Neural progenitor cell (in vitro differentiated cells): ENCODE data around the gene VPS13D. TPM values are rescaled to one million over a fixed set of nuclear protein-coding genes. Genes with fewer than 3 reads are reported as not detected.

Experiments used
- DNase-seq: peaks from one replicate; pipeline ENCODE4 v3.0.0-alpha.2; 2016; ENCODE audit warnings: low spot score
- H2AFZ ChIP-seq: fragments of 200-600 bp; sonication (generic); replicated peaks from 2 replicates; pipeline ENCODE4 v1.6.1; 2016; ENCODE audit warnings: antibody characterized with exemption
- H3F3A ChIP-seq: fragments of 200-600 bp; sonication (generic); 2 replicates; pipeline ENCODE4 v1.6.1; 2016; ENCODE audit warnings: antibody characterized with exemption, low read depth
- H3K27ac ChIP-seq: fragments of 200-600 bp; sonication (generic); 2 replicates; pipeline ENCODE4 v1.5.1; 2016; ENCODE audit warnings: mild to moderate bottlenecking
- H3K27me3 ChIP-seq: fragments of 200-600 bp; sonication (generic); 2 replicates; pipeline ENCODE4 v1.6.1; 2016; ENCODE audit warnings: mild to moderate bottlenecking, moderate library complexity
- H3K36me3 ChIP-seq: fragments of 200-600 bp; sonication (generic); 2 replicates; pipeline ENCODE4 v1.5.1; 2016
- H3K4me1 ChIP-seq: fragments of 200-600 bp; sonication (generic); 2 replicates; pipeline ENCODE4 v1.6.1; 2016; ENCODE audit warnings: mixed run types
- H3K4me2 ChIP-seq: fragments of 200-600 bp; sonication (generic); 2 replicates; pipeline ENCODE4 v1.6.1; 2016
- H3K4me3 ChIP-seq: fragments of 200-600 bp; sonication (generic); 2 replicates; pipeline ENCODE4 v1.5.1; 2016
- H3K79me2 ChIP-seq: fragments of 200-600 bp; sonication (generic); 2 replicates; pipeline ENCODE4 v1.6.1; 2016; ENCODE audit warnings: low read depth
- H3K9ac ChIP-seq: fragments of 200-600 bp; sonication (generic); 2 replicates; pipeline ENCODE4 v1.6.1; 2016
- H3K9me3 ChIP-seq: fragments of 200-600 bp; sonication (generic); 2 replicates; pipeline ENCODE4 v1.5.1; 2016; ENCODE audit warnings: low read depth
- H4K20me1 ChIP-seq: fragments of 200-600 bp; sonication (generic); 2 replicates; pipeline ENCODE4 v1.6.1; 2016; ENCODE audit warnings: low read depth
- H3K27ac Mint-ChIP-seq: 3 replicates; pipeline ENCODE4 v1.8.0; 2021; ENCODE audit warnings: mixed read lengths
- H3K27me3 Mint-ChIP-seq: 2 replicates; pipeline ENCODE4 v1.8.0; 2022; ENCODE audit warnings: low read depth, mild to moderate bottlenecking, inconsistent platforms, moderate library complexity, mixed read lengths; ENCODE audit not compliant: insufficient read depth
- H3K36me3 Mint-ChIP-seq: 3 replicates; pipeline ENCODE4 v1.8.0; 2021; ENCODE audit warnings: mixed read lengths
- H3K4me1 Mint-ChIP-seq: 3 replicates; pipeline ENCODE4 v1.8.0; 2021; ENCODE audit warnings: mixed read lengths
- H3K4me3 Mint-ChIP-seq: 3 replicates; pipeline ENCODE4 v1.8.0; 2021; ENCODE audit warnings: mild to moderate bottlenecking, moderate library complexity, mixed read lengths
- H3K9me3 Mint-ChIP-seq: 3 replicates; pipeline ENCODE4 v1.8.0; 2020; ENCODE audit warnings: mixed read lengths
- CTCF ChIP-seq: fragments of 200-600 bp; sonication (generic); IDR thresholded peaks from 2 replicates; pipeline ENCODE4 v1.5.1; 2017; ENCODE audit warnings: antibody characterized with exemption, mild to moderate bottlenecking
- EZH2 ChIP-seq: fragments of 200-600 bp; sonication (generic); IDR thresholded peaks from 2 replicates; pipeline ENCODE4 v1.6.1; 2017; ENCODE audit warnings: antibody characterized with exemption, mild to moderate bottlenecking, moderate library complexity
- EZH2phosphoT487 ChIP-seq: fragments of 200-600 bp; sonication (generic); IDR thresholded peaks from 2 replicates; pipeline ENCODE4 v1.6.1; 2017; ENCODE audit warnings: antibody characterized with exemption
- total RNA-seq: library from RNA; depleted of rRNA; stranded (reverse); fragments of >200 nt; gene quantifications from 2 replicates; pipeline ENCODE4 v1.2.3, GENCODE V29; 2015; ENCODE audit warnings: low replicate concordance

Gene VPS13D
- total RNA-seq, 1 donor from 2014 or later, result 16.4 TPM

DNA sequence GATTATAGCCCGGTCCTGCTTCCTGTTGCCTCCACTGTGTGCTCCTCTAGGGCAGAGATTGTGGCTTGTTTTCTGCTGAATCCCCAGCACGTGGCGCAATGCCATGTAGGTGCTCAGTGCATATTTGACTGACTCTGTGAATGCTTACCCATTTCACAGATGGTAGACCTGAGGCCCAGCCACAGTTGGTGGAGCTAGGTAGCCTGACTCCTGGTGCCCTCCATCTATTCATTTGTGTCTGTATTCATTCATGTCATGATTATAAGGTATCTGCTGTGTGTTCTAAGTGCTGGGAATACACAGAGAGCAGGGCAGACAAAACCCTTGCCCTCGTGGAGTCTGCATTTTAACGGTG, 40.5 kb upstream of the VPS13D start:
- H3K27ac Mint-ChIP-seq, result peak overlapping the region; percentile 17

DNA sequence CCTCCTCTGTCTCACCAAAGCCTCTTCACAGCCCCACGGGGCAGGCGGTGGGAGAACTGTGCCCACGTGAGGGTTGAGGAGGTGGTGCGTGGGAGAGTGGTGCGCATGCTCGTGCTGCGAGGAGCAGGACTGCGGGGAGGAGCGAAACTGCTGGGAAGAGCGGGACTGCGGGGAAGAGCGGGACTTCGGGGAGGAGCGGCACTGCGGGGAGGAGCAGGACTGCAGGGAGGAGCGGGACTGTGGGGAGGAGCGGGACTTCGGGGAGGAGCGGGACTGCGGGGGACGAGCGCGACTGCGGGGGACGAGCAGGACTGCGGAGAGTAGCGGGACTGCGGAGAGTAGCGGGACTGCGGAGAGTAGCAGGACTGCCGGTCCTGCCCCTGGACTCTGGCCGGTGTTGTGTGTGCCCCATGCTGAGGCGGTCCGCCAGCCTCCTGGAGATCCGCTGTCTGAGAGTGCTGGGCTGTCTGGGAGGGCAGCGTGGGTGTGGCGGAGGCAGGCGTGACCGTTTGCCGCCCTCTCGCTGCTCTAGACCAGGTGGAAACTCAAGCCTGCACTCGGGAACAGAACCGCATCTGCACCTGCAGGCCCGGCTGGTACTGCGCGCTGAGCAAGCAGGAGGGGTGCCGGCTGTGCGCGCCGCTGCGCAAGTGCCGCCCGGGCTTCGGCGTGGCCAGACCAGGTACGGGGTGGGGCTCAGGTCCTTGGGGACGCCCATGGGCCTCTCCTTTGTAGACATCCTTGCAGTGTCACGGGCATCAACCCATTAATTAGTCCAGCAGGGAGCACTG, 38.4 kb upstream of the VPS13D start:
- Histone ChIP-seq H3K4me1 (peaks cover 2% of the 10 kb centered on the region), H3F3A (no peaks in the 10 kb centered on the region), H3K27me3 (no peaks in the 10 kb centered on the region), H3K9ac (no peak overlapping the region), H3K27ac (no peak overlapping the region), H3K4me2 (no peak overlapping the region), H4K20me1 (no peaks in the 10 kb centered on the region), H3K79me2 (no peaks in the 10 kb centered on the region), H3K4me3 (no peak overlapping the region), H2AFZ (no peak overlapping the region), H3K9me3 (no peaks in the 10 kb centered on the region), H3K36me3 (no peaks in the 10 kb centered on the region)
- peaks cover 10% of the 10 kb centered on the region for H3K27me3 Mint-ChIP-seq
- no peaks in the 10 kb centered on the region for H3K9me3 Mint-ChIP-seq
- no peak overlapping the region for H3K4me3 Mint-ChIP-seq
- peaks cover 26% of the 10 kb centered on the region for H3K4me1 Mint-ChIP-seq
- TF ChIP-seq EZH2 (no peak), CTCF (no peak), EZH2phosphoT487 (no peak)
- no peak for DNase-seq
- no peaks in the 10 kb centered on the region for H3K36me3 Mint-ChIP-seq
- peak overlapping the region; percentile 87 for H3K27ac Mint-ChIP-seq

More for the DNA sequence above, 40.5 kb upstream of the VPS13D start:
- Histone ChIP-seq H3K4me1 (peaks cover 6% of the 10 kb centered on the region), H3K36me3 (no peaks in the 10 kb centered on the region), H3K27ac (no peak overlapping the region), H4K20me1 (no peaks in the 10 kb centered on the region), H2AFZ (no peak overlapping the region), H3K79me2 (no peaks in the 10 kb centered on the region), H3F3A (peaks cover 5% of the 10 kb centered on the region), H3K27me3 (no peaks in the 10 kb centered on the region), H3K9me3 (no peaks in the 10 kb centered on the region), H3K4me2 (no peak overlapping the region), H3K4me3 (no peak overlapping the region), H3K9ac (no peak overlapping the region)
- DNase-seq, result no peak
- H3K9me3 Mint-ChIP-seq, result no peaks in the 10 kb centered on the region
- no peak for TF ChIP-seq EZH2
- TF ChIP-seq EZH2phosphoT487, result no peak
- TF ChIP-seq CTCF, result no peak
- H3K27me3 Mint-ChIP-seq, result peaks cover 10% of the 10 kb centered on the region
- H3K4me1 Mint-ChIP-seq, result peaks cover 35% of the 10 kb centered on the region
- H3K36me3 Mint-ChIP-seq, result no peaks in the 10 kb centered on the region
- H3K4me3 Mint-ChIP-seq, result no peak overlapping the region

DNA sequence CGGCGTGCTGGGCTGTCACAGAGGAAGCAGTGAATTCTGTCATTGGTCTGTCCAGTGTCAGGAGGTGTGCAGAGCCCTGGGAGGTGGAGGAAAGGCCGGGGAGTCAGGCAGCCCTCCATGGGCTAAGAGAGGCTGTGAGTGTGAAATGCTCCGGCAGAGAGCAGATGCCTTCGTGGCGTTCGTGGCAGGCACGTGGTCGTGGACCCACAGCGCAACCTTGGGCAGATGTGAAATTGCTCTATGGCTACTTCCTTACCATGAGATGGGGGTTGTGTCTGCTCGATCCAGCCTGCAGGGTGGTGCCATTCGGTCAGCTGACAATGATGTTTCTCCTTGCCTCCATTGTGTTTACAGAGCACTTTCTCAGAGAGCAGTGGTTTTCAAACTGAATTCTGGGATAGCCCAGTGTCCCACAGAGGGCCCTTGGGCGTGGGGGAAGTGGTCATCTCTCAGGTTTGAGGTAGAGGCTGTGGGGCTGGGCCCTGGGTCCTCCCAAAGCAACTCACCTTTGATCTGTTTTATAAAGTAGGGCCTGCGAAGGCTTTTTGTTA, 35.1 kb upstream of the VPS13D start:
- no peak for DNase-seq
- H3F3A ChIP-seq, result no peaks in the 10 kb centered on the region
- H3K36me3 ChIP-seq, result no peaks in the 10 kb centered on the region
- Mint-ChIP-seq H3K4me3 (no peak overlapping the region), H3K4me1 (peaks cover 29% of the 10 kb centered on the region), H3K9me3 (no peaks in the 10 kb centered on the region), H3K27ac (peak overlapping the region; percentile 69), H3K27me3 (peaks cover 11% of the 10 kb centered on the region), H3K36me3 (no peaks in the 10 kb centered on the region)
- H3K4me3 ChIP-seq, result no peak overlapping the region
- H4K20me1 ChIP-seq, result no peaks in the 10 kb centered on the region
- H3K79me2 ChIP-seq, result no peaks in the 10 kb centered on the region
- no peak overlapping the region for H2AFZ ChIP-seq
- H3K4me1 ChIP-seq, result peaks cover 4% of the 10 kb centered on the region
- H3K27me3 ChIP-seq, result no peaks in the 10 kb centered on the region
- no peak overlapping the region for H3K4me2 ChIP-seq
- H3K27ac ChIP-seq, result no peak overlapping the region
- no peak overlapping the region for H3K9ac ChIP-seq
- no peaks in the 10 kb centered on the region for H3K9me3 ChIP-seq
- TF ChIP-seq EZH2phosphoT487, result no peak
- TF ChIP-seq CTCF, result no peak
- no peak for TF ChIP-seq EZH2
